ENCODE results near the gene KMT2D.

DNA sequence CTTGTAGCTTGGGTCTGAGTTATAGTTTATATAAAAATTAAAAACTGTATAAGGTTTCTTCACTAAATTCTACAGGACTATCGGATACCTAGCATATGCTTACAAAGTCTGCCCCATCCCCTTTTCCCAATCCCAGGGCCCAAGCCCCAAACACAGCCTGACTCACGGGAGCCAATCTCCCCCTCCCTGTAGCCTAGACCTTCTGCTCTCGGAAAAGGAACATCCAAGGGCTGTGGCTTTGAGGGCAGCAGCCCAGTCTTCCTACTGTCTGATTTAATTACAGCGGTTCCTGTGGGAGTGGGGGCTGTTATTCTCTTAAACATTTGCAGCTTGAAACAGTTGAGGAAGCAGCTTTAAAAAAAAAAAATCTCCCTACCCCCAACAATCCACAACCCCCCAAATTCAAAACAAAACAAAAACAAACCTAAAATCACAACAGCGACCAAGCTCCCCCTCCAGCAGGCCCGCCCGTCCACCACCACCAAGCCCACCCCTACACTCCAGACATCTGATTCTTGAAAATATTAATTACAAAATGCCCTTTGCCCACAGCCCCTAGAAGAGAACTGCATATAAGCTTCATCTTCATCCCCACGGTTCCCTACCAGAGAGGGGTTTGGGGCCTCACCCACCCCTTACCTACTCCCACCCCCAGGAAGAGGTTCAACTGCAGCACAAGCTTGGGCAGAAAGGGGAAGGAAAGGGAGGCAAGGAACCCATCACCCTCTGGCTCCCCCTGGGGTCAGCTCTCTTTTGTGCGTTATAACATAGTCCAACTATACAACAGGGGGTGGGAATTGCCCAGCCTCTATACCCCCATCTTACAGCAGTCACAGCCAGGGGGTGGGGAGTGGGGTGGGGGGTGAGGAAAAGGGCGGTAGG lies 40.9 kb downstream of the KMT2D start:
- TF ChIP-seq, protein P1, sequence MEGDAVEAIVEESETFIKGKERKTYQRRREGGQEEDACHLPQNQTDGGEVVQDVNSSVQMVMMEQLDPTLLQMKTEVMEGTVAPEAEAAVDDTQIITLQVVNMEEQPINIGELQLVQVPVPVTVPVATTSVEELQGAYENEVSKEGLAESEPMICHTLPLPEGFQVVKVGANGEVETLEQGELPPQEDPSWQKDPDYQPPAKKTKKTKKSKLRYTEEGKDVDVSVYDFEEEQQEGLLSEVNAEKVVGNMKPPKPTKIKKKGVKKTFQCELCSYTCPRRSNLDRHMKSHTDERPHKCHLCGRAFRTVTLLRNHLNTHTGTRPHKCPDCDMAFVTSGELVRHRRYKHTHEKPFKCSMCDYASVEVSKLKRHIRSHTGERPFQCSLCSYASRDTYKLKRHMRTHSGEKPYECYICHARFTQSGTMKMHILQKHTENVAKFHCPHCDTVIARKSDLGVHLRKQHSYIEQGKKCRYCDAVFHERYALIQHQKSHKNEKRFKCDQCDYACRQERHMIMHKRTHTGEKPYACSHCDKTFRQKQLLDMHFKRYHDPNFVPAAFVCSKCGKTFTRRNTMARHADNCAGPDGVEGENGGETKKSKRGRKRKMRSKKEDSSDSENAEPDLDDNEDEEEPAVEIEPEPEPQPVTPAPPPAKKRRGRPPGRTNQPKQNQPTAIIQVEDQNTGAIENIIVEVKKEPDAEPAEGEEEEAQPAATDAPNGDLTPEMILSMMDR (IDR thresholded peaks at IDR 0.05), result no peak
- TF ChIP-seq POLR2A (IDR thresholded peaks at IDR 0.05), result no peak
